IMR-90 (cell line): Measurements from ENCODE around the gene WASF3. TPM values are rescaled to one million over a fixed set of nuclear protein-coding genes. Genes with fewer than 3 reads are reported as not detected.

Experiments
- ATAC-seq: fragments of 200-7000 bp; cut with Tn5 transposase; 2 replicates; pipeline ENCODE4 v1.9.1; 2020; ENCODE audit warnings: low read depth, mild to moderate bottlenecking, moderate library complexity
- Bru-seq: library from RNA; stranded (reverse); fragments of 400-500 nt; gene quantifications from one replicate; lab custom pipeline; 2021; lab: Mats Ljungman, UMichigan
- BruChase-seq, 2 experiments: library from RNA; stranded (reverse); fragments of 400-500 nt; gene quantifications; one replicate each; lab custom pipeline; 2021; lab: Mats Ljungman, UMichigan
- BruUV-seq: library from RNA; stranded (reverse); fragments of 400-500 nt; replicated peaks from 2 replicates; lab custom pipeline; 2021; lab: Mats Ljungman, UMichigan
- CTCF ChIA-PET: fragments of 300-600 bp; formaldehyde crosslinking; extraction: SDS; loops from one replicate; lab custom pipeline; 2021; ENCODE audit warnings: antibody characterized with exemption; lab: Yijun Ruan, JAX
- POLR2A ChIA-PET: fragments of 300-600 bp; sonication (Branson Sonifier 250); formaldehyde crosslinking; loops from one replicate; lab custom pipeline; 2022; ENCODE audit warnings: antibody characterized with exemption; ENCODE audit not compliant: unreplicated experiment; lab: Charles Lee
- DNase-seq: peaks from one replicate; pipeline ENCODE4 v3.0.0; 2013
- H2AFZ ChIP-seq: replicated peaks from 2 replicates; pipeline ENCODE3; 2013; ENCODE audit warnings: low read length, mild to moderate bottlenecking; ENCODE audit not compliant: poor library complexity
- H2AK5ac ChIP-seq: 2 replicates; pipeline ENCODE4 v1.6.1; 2013; ENCODE audit warnings: low read depth, low read length, inconsistent platforms
- H2AK9ac ChIP-seq: replicated peaks from 2 replicates; pipeline ENCODE3; 2013; ENCODE audit warnings: mild to moderate bottlenecking, low read depth, low read length, moderate library complexity; ENCODE audit not compliant: poor library complexity
- H2BK120ac ChIP-seq: 2 replicates; pipeline ENCODE4 v1.6.1; 2013; ENCODE audit warnings: low read depth, low read length, inconsistent platforms
- H2BK15ac ChIP-seq: 3 replicates; pipeline ENCODE4 v1.6.1; 2013; ENCODE audit warnings: low read depth, low read length, inconsistent platforms
- H2BK20ac ChIP-seq: 2 replicates; pipeline ENCODE4 v1.6.1; 2013; ENCODE audit warnings: low read depth, mild to moderate bottlenecking, inconsistent platforms, low read length, moderate library complexity
- H2BK5ac ChIP-seq: 2 replicates; pipeline ENCODE4 v1.6.1; 2013; ENCODE audit warnings: mild to moderate bottlenecking, low read depth, low read length, inconsistent platforms; ENCODE audit not compliant: poor library complexity, severe bottlenecking
- H3K14ac ChIP-seq: replicated peaks from 2 replicates; pipeline ENCODE4 v1.6.1; 2013; ENCODE audit warnings: low read depth, low read length, inconsistent platforms
- H3K18ac ChIP-seq: 2 replicates; pipeline ENCODE4 v1.6.1; 2013; ENCODE audit warnings: low read depth, low read length, control low read depth
- H3K23ac ChIP-seq: 2 replicates; pipeline ENCODE4 v1.6.1; 2013; ENCODE audit warnings: low read depth, low read length, inconsistent platforms
- H3K27ac ChIP-seq: 2 replicates; pipeline ENCODE4 v1.5.1; 2013; ENCODE audit warnings: mild to moderate bottlenecking, control low read depth, low read length; ENCODE audit not compliant: insufficient read depth
- H3K27me3 ChIP-seq: 2 replicates; pipeline ENCODE4 v1.6.1; 2013; ENCODE audit warnings: low read length; ENCODE audit not compliant: control insufficient read depth, insufficient read depth
- H3K36me3 ChIP-seq: 2 replicates; pipeline ENCODE4 v1.6.1; 2013; ENCODE audit warnings: low read length, mixed read lengths; ENCODE audit not compliant: control insufficient read depth, insufficient read depth
- H3K4ac ChIP-seq: 2 replicates; pipeline ENCODE4 v1.6.1; 2013; ENCODE audit warnings: low read depth, low read length, inconsistent platforms
- H3K4me1 ChIP-seq: 2 replicates; pipeline ENCODE4 v1.6.1; 2013; ENCODE audit warnings: low read length, mixed read lengths; ENCODE audit not compliant: control insufficient read depth, insufficient read depth
- H3K4me2 ChIP-seq: 2 replicates; pipeline ENCODE4 v1.6.1; 2013; ENCODE audit warnings: low read depth, mild to moderate bottlenecking, control low read depth, low read length, moderate library complexity
- H3K4me3 ChIP-seq: 2 replicates; pipeline ENCODE4 v1.5.1; 2013; ENCODE audit warnings: low read depth, mild to moderate bottlenecking, control low read depth, low read length, moderate library complexity; ENCODE audit not compliant: insufficient read depth
- H3K56ac ChIP-seq: 2 replicates; pipeline ENCODE4 v1.6.1; 2013; ENCODE audit warnings: low read length, inconsistent platforms; ENCODE audit not compliant: insufficient read depth; ENCODE audit errors: extremely low read depth
- H3K79me1 ChIP-seq, 2 experiments: 2 replicates each; pipeline ENCODE4 v1.6.1; 2013; ENCODE audit warnings: low read length in 2 of 2, inconsistent platforms in 1 of 2, low read depth in 1 of 2
- H3K9ac ChIP-seq: 2 replicates; pipeline ENCODE4 v1.6.1; 2013; ENCODE audit warnings: low read depth, low read length, control low read depth
- H3K9me1 ChIP-seq: 2 replicates; pipeline ENCODE4 v1.6.1; 2013; ENCODE audit warnings: low read length, inconsistent platforms; ENCODE audit not compliant: insufficient read depth
- H3K9me3 ChIP-seq: 2 replicates; pipeline ENCODE4 v1.6.1; 2013; ENCODE audit warnings: low read length; ENCODE audit not compliant: control insufficient read depth, insufficient read depth
- H4K20me1 ChIP-seq: 2 replicates; pipeline ENCODE4 v1.6.1; 2013; ENCODE audit warnings: low read length, inconsistent platforms; ENCODE audit not compliant: insufficient read depth
- H4K5ac ChIP-seq: 2 replicates; pipeline ENCODE4 v1.6.1; 2013; ENCODE audit warnings: mild to moderate bottlenecking, low read depth, low read length, control low read depth
- H4K8ac ChIP-seq, 2 experiments: 2 replicates each; pipeline ENCODE4 v1.6.1; 2013; ENCODE audit warnings: low read depth in 2 of 2, low read length in 2 of 2, control low read depth in 1 of 2, inconsistent platforms in 1 of 2
- H4K91ac ChIP-seq: 2 replicates; pipeline ENCODE4 v1.6.1; 2013; ENCODE audit warnings: low read depth, low read length, inconsistent platforms; ENCODE audit not compliant: insufficient read depth
- BHLHE40 ChIP-seq: fragments of 150-350 bp; IDR thresholded peaks from 2 replicates; pipeline ENCODE4 v1.6.1; 2016; ENCODE audit warnings: mild to moderate bottlenecking, low read depth, low read length
- CEBPB ChIP-seq: IDR thresholded peaks from 2 replicates; pipeline ENCODE4 v1.6.1; 2012; ENCODE audit warnings: low read depth, low read length, improper control_type of control experiment
- FOS ChIP-seq: fragments of 150-350 bp; IDR thresholded peaks from 2 replicates; pipeline ENCODE4 v1.6.1; 2016; ENCODE audit warnings: low read depth, low read length
- MAZ ChIP-seq: IDR thresholded peaks from 2 replicates; pipeline ENCODE4 v1.6.1; 2012; ENCODE audit warnings: low read depth, mild to moderate bottlenecking, low read length, improper control_type of control experiment, moderate library complexity, borderline replicate concordance
- MXI1 ChIP-seq: IDR thresholded peaks from 2 replicates; pipeline ENCODE4 v1.6.1; 2012; ENCODE audit warnings: low read depth, mild to moderate bottlenecking, low read length, moderate library complexity, borderline replicate concordance
- NFE2L2 ChIP-seq: fragments of 150-350 bp; IDR thresholded peaks from 2 replicates; pipeline ENCODE4 v1.6.1; 2016; ENCODE audit warnings: low read depth, mild to moderate bottlenecking, low read length
- POLR2A ChIP-seq: IDR thresholded peaks from 2 replicates; pipeline ENCODE4 v1.6.1; 2012; ENCODE audit warnings: mild to moderate bottlenecking, low read depth, low read length
- RAD21 ChIP-seq: IDR thresholded peaks from 2 replicates; pipeline ENCODE4 v1.6.1; 2012; ENCODE audit warnings: low read length, improper control_type of control experiment
- SMC3 ChIP-seq: fragments of 150-350 bp; IDR thresholded peaks from 2 replicates; pipeline ENCODE4 v1.6.1; 2016; ENCODE audit warnings: low read depth, mild to moderate bottlenecking, antibody characterized with exemption, low read length, moderate library complexity
- USF2 ChIP-seq: fragments of 150-350 bp; IDR thresholded peaks from 2 replicates; pipeline ENCODE4 v1.6.1; 2017; ENCODE audit warnings: mild to moderate bottlenecking, antibody characterized with exemption, low read length, low read depth
- WGBS, 2 experiments: methylation state at CpG; one replicate each; pipeline versions ENCODE4 v1.1.5 to v1.1.7; 2013; ENCODE audit warnings: missing lambda C conversion rate in 2 of 2; ENCODE audit not compliant: insufficient read length in 1 of 2; ENCODE audit errors: extremely low coverage in 2 of 2; 5-methylcytosine and 5-hydroxymethylcytosine counted together
- dilution Hi-C: fragments of 300-500 bp; cut with HindIII; formaldehyde crosslinking; loops from one replicate; pipeline ENCODE4 v1.14.3; 2018; ENCODE audit warnings: low sequenced_read_pairs; ENCODE audit not compliant: unreplicated experiment
- in situ Hi-C: fragments of 300-500 bp; cut with MboI; formaldehyde crosslinking; loops from 3 replicates; pipeline ENCODE4 v1.14.3; 2019; ENCODE audit warnings: low sequenced_read_pairs, inconsistent platforms, mixed read lengths
- intact Hi-C: fragments of 100-400 bp; cut with micrococcal nuclease; formaldehyde crosslinking; loops from 2 replicates; pipeline ENCODE4 v1.10.0; 2022
- long read RNA-seq: library from polyadenylated mRNA; unstranded; transcript quantifications from one replicate; pipeline ENCODE4 v2.0.0, GENCODE V29; 2021; ENCODE audit not compliant: unreplicated experiment
- polyA plus RNA-seq, 3 experiments: library from polyadenylated mRNA; depleted of rRNA; stranded (reverse); fragments of >200 nt; gene quantifications; 2 replicates each; pipeline ENCODE4 v1.2.3, GENCODE V29; 2012; ENCODE audit warnings: low replicate concordance in 1 of 3
- total RNA-seq: library from RNA; depleted of rRNA; stranded (reverse); fragments of >200 nt; gene quantifications from 2 replicates; pipeline ENCODE4 v1.2.3, GENCODE V29; 2012; rRNA removed

Gene WASF3, protein sequence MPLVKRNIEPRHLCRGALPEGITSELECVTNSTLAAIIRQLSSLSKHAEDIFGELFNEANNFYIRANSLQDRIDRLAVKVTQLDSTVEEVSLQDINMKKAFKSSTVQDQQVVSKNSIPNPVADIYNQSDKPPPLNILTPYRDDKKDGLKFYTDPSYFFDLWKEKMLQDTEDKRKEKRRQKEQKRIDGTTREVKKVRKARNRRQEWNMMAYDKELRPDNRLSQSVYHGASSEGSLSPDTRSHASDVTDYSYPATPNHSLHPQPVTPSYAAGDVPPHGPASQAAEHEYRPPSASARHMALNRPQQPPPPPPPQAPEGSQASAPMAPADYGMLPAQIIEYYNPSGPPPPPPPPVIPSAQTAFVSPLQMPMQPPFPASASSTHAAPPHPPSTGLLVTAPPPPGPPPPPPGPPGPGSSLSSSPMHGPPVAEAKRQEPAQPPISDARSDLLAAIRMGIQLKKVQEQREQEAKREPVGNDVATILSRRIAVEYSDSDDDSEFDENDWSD
- 4.3 and 5.8 TPM in 2 replicates for total RNA-seq
- 10.5 and 11.4 TPM in 2 replicates for polyA plus RNA-seq (2012; rRNA removed)
- 5.8 and 6.7 TPM in 2 replicates for polyA plus RNA-seq (2012; cell fraction: cytosol; rRNA removed)
- 13.3 and 26.5 TPM in 2 replicates for polyA plus RNA-seq (2012; cell fraction: nucleus; rRNA removed; ENCODE audit: low replicate concordance)
- Bru-seq, nascent RNA: percentile 87 among the genes with signal in this experiment
- percentile 73 among the genes with signal in this experiment for BruChase-seq, experiment 1, labeled RNA remaining after a 6-hour chase
- BruChase-seq, experiment 2, labeled RNA remaining after a 2-hour chase: percentile 78 among the genes with signal in this experiment
- long read RNA-seq, full-length matches to known transcripts: 4 of 20 reads
- long read RNA-seq, partial matches to known transcripts: 13 of 20 reads
- long read RNA-seq, other reads (novel, unspliced or antisense): 3 of 20 reads

DNA sequence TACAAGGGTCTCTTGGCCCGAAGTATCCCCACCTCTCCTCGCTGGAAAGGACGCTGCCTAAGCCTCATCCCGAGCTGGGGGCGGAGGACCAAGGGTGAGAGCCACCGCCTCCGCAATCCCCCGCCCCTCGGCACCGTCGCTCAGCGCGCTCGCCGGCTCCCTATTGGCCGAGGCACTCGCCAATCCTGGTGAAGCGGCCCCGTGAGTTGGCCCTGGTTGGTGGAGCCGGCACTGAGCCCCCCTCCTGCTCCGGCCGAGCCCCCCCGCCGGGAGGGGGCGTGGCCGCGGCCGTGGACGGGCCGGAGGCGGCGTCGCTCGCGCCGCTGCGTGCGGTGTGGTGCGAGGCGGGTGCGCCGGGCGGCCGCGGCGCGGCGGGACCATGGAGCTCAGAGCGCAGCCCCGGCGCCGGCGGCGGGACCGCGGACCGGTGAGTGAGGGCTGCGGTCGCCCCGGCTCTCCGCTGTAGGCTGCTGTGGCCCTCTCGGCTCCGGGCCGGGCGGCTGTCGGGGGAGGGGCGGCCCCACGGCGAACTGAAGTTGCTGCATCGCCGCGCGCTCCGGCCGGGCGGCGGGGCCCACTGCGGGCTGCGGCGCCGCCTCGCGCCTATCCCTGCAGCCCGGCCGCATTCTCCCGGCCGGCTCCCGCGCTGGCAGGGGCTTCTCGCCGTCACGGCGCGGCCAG, at the start of gene WASF3:
TSS of gene WASF3 (plus strand) at position 291 of the 681 bp plus-strand sequence. CDS start 84,588 bp downstream, outside the sequence.
- ChIA-PET CTCF (no interaction called here), POLR2A (interaction anchor here (0.6 to 1.1 kb wide), 2 partner anchors 29 to 62 kb away, joined by 3 read pairs; no protein-coding TSS in a partner anchor)
- Histone ChIP-seq H3K4ac (peak within 1 kb of the TSS; percentile 80), H4K91ac (peak within 1 kb of the TSS; percentile 73), H2BK120ac (peak within 1 kb of the TSS; percentile 25; the same call in 1 of the 2 replicates), H3K9ac (peak within 1 kb of the TSS; percentile 80), H3K9me1 (peaks cover 18% of the 10 kb centered on the region), H4K8ac (peak within 1 kb of the TSS; percentile 58 to 87; a peak in 2 of 4 replicates), H2AFZ (peak within 1 kb of the TSS; percentile 99), H3K4me1 (peaks cover 16% of the 10 kb centered on the region), H3K9me3 (peaks cover 2% of the 10 kb centered on the region), H3K4me3 (peak within 1 kb of the TSS; percentile 83), H2AK5ac (no peak within 1 kb of the TSS), H3K56ac (no peak within 1 kb of the TSS), H3K27ac (peak within 1 kb of the TSS; percentile 72), H3K4me2 (peak within 1 kb of the TSS; percentile 93), H3K18ac (peak within 1 kb of the TSS; percentile 20; the same call in 1 of the 2 replicates), H3K36me3 (no peaks in the 10 kb centered on the region), H2BK5ac (peak within 1 kb of the TSS; percentile 52), H4K20me1 (peaks cover 16% of the 10 kb centered on the region), H3K14ac (no peak within 1 kb of the TSS), H2BK15ac (peak within 1 kb of the TSS; percentile 93), H3K23ac (0 out of 2 replicates have a peak within 1 kb of the TSS, but pooled peaks have one; percentile 82), H3K27me3 (peaks cover 7% of the 10 kb centered on the region), H2AK9ac (peak within 1 kb of the TSS; percentile 96), H4K5ac (peak within 1 kb of the TSS; percentile 33; the same call in 1 of the 2 replicates), H2BK20ac (0 out of 2 replicates have a peak within 1 kb of the TSS, but pooled peaks have one; percentile 25), H3K79me1 (peaks cover 21 to 39% of the 10 kb centered on the region in 2 experiments)
- WGBS, 2 experiments: 0% methylated on average over 23 of the region's 94 CpGs; no CpG with 5 or more reads in 1 of the 2 experiments
- no TSS peak for BruUV-seq
- in situ Hi-C loops: no loop called here
- dilution Hi-C loops: no loop called here
- peak; percentile 95 for ATAC-seq
- intact Hi-C loops: loop anchor here (5.0 kb wide), 3 partner anchors 60 to 140 kb away; no protein-coding TSS in a partner anchor
- peak; percentile 90 for DNase-seq
- TF ChIP-seq USF2 (peak; percentile 55; the same call in 1 of the 2 replicates), MXI1 (peak; percentile 79; the same call in 1 of the 2 replicates), POLR2A (peak; percentile 67), MAZ (peak; percentile 96), SMC3 (no peak), RAD21 (0 out of 2 replicates have a peak, but pooled peaks have one; percentile 4), BHLHE40 (0 out of 2 replicates have a peak, but pooled peaks have one; percentile 14), FOS (0 out of 2 replicates have a peak, but pooled peaks have one; percentile 12), CEBPB (no peak), NFE2L2 (no peak)
